DOHH2 (cell line): ENCODE results near the gene PROKR1.

Experiments used
- H3F3A ChIP-seq: fragments of 200-600 bp; sonication (generic), shearing (Covaris generic); 2 replicates; pipeline ENCODE4 v1.6.0; 2016; ENCODE audit warnings: antibody characterized with exemption, mild to moderate bottlenecking; ENCODE audit not compliant: control insufficient read depth, insufficient read depth
- H3K27ac ChIP-seq: fragments of 200-600 bp; sonication (generic); 2 replicates; pipeline ENCODE4 v1.5.1; 2014; ENCODE audit warnings: low read depth, mild to moderate bottlenecking, low read length, moderate library complexity
- H3K27me3 ChIP-seq: fragments of 200-600 bp; sonication (generic); 2 replicates; pipeline ENCODE4 v1.6.1; 2014; ENCODE audit warnings: mild to moderate bottlenecking, low read length, mixed read lengths; ENCODE audit not compliant: control insufficient read depth
- H3K36me3 ChIP-seq: fragments of 200-600 bp; sonication (generic); 2 replicates; pipeline ENCODE4 v1.6.1; 2014; ENCODE audit warnings: mild to moderate bottlenecking, low read length, moderate library complexity, mixed read lengths; ENCODE audit not compliant: control insufficient read depth
- H3K4me1 ChIP-seq: fragments of 200-600 bp; sonication (generic); 2 replicates; pipeline ENCODE4 v1.6.1; 2014; ENCODE audit warnings: mild to moderate bottlenecking, low read length, mixed read lengths; ENCODE audit not compliant: control insufficient read depth
- H3K4me2 ChIP-seq: fragments of 200-600 bp; sonication (generic); 2 replicates; pipeline ENCODE4 v1.6.0; 2014; ENCODE audit warnings: mild to moderate bottlenecking, low read length, moderate library complexity
- H3K4me3 ChIP-seq: fragments of 200-600 bp; sonication (generic); 2 replicates; pipeline ENCODE4 v1.5.1; 2014; ENCODE audit warnings: mild to moderate bottlenecking, low read length, mixed read lengths
- H3K79me2 ChIP-seq: fragments of 200-600 bp; sonication (generic); 2 replicates; pipeline ENCODE4 v1.6.1; 2014; ENCODE audit warnings: mild to moderate bottlenecking, low read length, mixed read lengths; ENCODE audit not compliant: control insufficient read depth
- H3K9me2 ChIP-seq: fragments of 200-600 bp; sonication (generic); replicated peaks from 2 replicates; pipeline ENCODE4 v1.6.1; 2014; ENCODE audit warnings: mild to moderate bottlenecking, low read length, mixed read lengths; ENCODE audit not compliant: control insufficient read depth
- H3K9me3 ChIP-seq: fragments of 200-600 bp; sonication (generic); 2 replicates; pipeline ENCODE4 v1.6.1; 2014; ENCODE audit warnings: antibody characterized with exemption, low read length, mixed read lengths; ENCODE audit not compliant: control insufficient read depth, insufficient read depth
- H4K20me1 ChIP-seq: fragments of 200-600 bp; sonication (generic); 2 replicates; pipeline ENCODE4 v1.6.0; 2014; ENCODE audit warnings: low read depth, mild to moderate bottlenecking, antibody characterized with exemption, low read length, moderate library complexity; ENCODE audit not compliant: control insufficient read depth, insufficient read depth
- CTCF ChIP-seq: fragments of 200-600 bp; sonication (generic); IDR thresholded peaks from one replicate; pipeline ENCODE4 v1.5.1; 2014; ENCODE audit warnings: antibody characterized with exemption, mild to moderate bottlenecking, low read depth, low read length; ENCODE audit not compliant: poor library complexity, severe bottlenecking
- EZH2phosphoT487 ChIP-seq: fragments of 200-600 bp; sonication (generic); IDR thresholded peaks from 2 replicates; pipeline ENCODE4 v1.6.1; 2017; ENCODE audit warnings: borderline replicate concordance, mild to moderate bottlenecking, antibody characterized with exemption, low read length, moderate library complexity, mixed read lengths

Gene PROKR1

DNA sequence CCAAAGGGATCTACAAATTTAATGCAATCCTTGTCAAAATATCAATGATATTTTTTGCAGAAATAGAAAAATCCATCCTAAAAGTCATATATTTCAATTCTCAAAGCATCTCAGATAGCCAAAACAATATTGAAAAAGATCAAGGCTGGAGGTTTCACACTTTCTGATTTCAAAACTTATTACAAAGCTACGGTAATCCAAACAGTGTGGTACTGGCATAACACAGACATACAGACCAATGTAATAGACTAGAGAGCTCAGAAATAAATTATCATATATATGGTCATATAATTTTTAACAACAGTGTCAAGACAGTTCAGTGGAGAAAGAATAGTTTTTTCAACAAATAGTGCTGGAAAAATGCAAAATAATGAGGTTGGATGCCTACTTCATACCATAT lies 40.3 kb upstream of the PROKR1 start:
- no peaks in the 10 kb centered on the region for H3K36me3 ChIP-seq
- H3K9me2 ChIP-seq: no peaks in the 10 kb centered on the region
- no peaks in the 10 kb centered on the region for H3K27me3 ChIP-seq
- peaks cover 11% of the 10 kb centered on the region for H3K9me3 ChIP-seq
- no peaks in the 10 kb centered on the region for H3F3A ChIP-seq
- H3K4me1 ChIP-seq: no peaks in the 10 kb centered on the region
- no peaks in the 10 kb centered on the region for H4K20me1 ChIP-seq
- TF ChIP-seq EZH2phosphoT487 (no peak), CTCF (no peak)
- no peak overlapping the region for H3K4me2 ChIP-seq
- H3K4me3 ChIP-seq: no peak overlapping the region
- no peaks in the 10 kb centered on the region for H3K79me2 ChIP-seq
- no peak overlapping the region for H3K27ac ChIP-seq

DNA sequence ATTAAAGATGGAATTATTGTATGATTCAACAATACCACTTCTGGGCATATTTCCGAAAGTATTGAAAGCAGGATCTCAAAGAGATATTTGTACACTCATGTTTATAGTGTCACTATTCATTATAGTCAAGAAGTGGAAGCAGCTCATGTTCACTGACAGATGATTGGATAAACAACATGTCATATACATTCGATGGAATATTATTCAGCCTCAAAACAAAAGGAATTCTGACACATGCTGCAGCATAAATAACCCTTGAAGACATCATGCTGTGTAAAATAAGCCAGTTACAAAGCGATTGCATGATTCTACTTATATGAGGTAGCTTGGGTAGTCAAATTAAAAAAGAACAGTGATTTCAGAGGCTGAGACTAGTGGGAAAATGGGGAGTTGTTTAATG lies 39.3 kb upstream of the PROKR1 start:
- H4K20me1 ChIP-seq: no peaks in the 10 kb centered on the region
- no peak overlapping the region for H3K4me3 ChIP-seq

DNA sequence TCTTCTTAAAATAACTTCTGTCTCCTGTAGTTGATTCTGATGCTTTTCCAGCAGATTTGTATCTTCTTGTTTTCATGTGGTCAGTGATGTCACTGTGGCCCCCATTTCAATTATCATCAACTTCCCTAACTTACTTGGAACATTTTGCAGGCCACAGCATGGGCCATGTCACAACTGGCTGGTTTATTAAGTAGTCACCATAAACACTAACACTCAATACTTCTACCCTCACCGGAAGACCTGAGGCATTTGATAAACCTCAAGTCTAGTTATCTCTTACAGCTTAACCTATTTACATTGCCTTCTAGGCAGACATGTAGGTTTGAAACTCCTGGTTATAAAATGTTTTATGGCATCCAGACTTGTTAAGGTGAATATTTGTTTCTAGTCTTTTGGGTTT lies 37.4 kb upstream of the PROKR1 start:
- Histone ChIP-seq H3K4me3 (no peak overlapping the region), H3K27ac (no peak overlapping the region), H3K27me3 (no peaks in the 10 kb centered on the region), H3K79me2 (no peaks in the 10 kb centered on the region), H3K36me3 (no peaks in the 10 kb centered on the region), H3K4me2 (no peak overlapping the region), H3F3A (no peaks in the 10 kb centered on the region), H3K4me1 (no peaks in the 10 kb centered on the region), H3K9me3 (peaks cover 11% of the 10 kb centered on the region), H3K9me2 (no peaks in the 10 kb centered on the region), H4K20me1 (no peaks in the 10 kb centered on the region)
- TF ChIP-seq CTCF: no peak
- no peak for TF ChIP-seq EZH2phosphoT487

More for the DNA sequence above, 39.3 kb upstream of the PROKR1 start:
- no peaks in the 10 kb centered on the region for H3K79me2 ChIP-seq
- no peaks in the 10 kb centered on the region for H3K36me3 ChIP-seq
- no peak for TF ChIP-seq EZH2phosphoT487
- no peak for TF ChIP-seq CTCF
- no peaks in the 10 kb centered on the region for H3K27me3 ChIP-seq
- H3K4me2 ChIP-seq: no peak overlapping the region
- no peaks in the 10 kb centered on the region for H3K9me2 ChIP-seq
- H3K4me1 ChIP-seq: no peaks in the 10 kb centered on the region
- peaks cover 11% of the 10 kb centered on the region for H3K9me3 ChIP-seq
- H3K27ac ChIP-seq: no peak overlapping the region
- H3F3A ChIP-seq: no peaks in the 10 kb centered on the region

GRCh38 chr2:68606759-68607158 lies 36.6 kb upstream of the PROKR1 start:
- H3K9me3 ChIP-seq: peaks cover 11% of the 10 kb centered on the region
- no peak for TF ChIP-seq CTCF
- no peak for TF ChIP-seq EZH2phosphoT487
- H3K4me3 ChIP-seq: no peak overlapping the region

More at GRCh38 chr2:68606759-68607158, 36.6 kb upstream of the PROKR1 start:
- H3K79me2 ChIP-seq: no peaks in the 10 kb centered on the region
- no peaks in the 10 kb centered on the region for H4K20me1 ChIP-seq
- H3K4me2 ChIP-seq: no peak overlapping the region
- H3K27ac ChIP-seq: no peak overlapping the region
- H3K36me3 ChIP-seq: no peaks in the 10 kb centered on the region
- no peaks in the 10 kb centered on the region for H3K27me3 ChIP-seq
- H3K4me1 ChIP-seq: no peaks in the 10 kb centered on the region
- H3K9me2 ChIP-seq: no peaks in the 10 kb centered on the region
- no peaks in the 10 kb centered on the region for H3F3A ChIP-seq
